PC-9 (cell line): Measurements from ENCODE around the gene PTPRD. TPM values are rescaled to one million over a fixed set of nuclear protein-coding genes. Genes with fewer than 3 reads are reported as not detected.

Experiments
- BruUV-seq: library from RNA; stranded (reverse); fragments of 400-500 nt; replicated peaks from 2 replicates; lab custom pipeline; 2021; lab: Mats Ljungman, UMichigan
- CTCF ChIA-PET: fragments of 300-600 bp; sonication (Branson Sonifier 250); formaldehyde crosslinking; loops from one replicate; lab custom pipeline; 2022; ENCODE audit warnings: antibody characterized with exemption; lab: Charles Lee
- POLR2A ChIA-PET: fragments of 300-600 bp; sonication (Branson Sonifier 250); formaldehyde crosslinking; loops from one replicate; lab custom pipeline; 2022; ENCODE audit warnings: antibody characterized with exemption; ENCODE audit not compliant: unreplicated experiment; lab: Charles Lee
- DNase-seq, 2 experiments: peaks; one replicate each; pipeline versions ENCODE4 v3.0.0 to v3.0.0-alpha.2; 2015 to 2022; ENCODE audit warnings: mixed read lengths in 1 of 2
- H2AFZ ChIP-seq: fragments of 200-600 bp; sonication (generic); 2 replicates; pipeline ENCODE4 v1.8.1; 2017; ENCODE audit warnings: antibody characterized with exemption
- H3F3A ChIP-seq: fragments of 200-600 bp; sonication (generic); 2 replicates; pipeline ENCODE4 v1.8.1; 2017; ENCODE audit warnings: antibody characterized with exemption, mild to moderate bottlenecking, low read depth; ENCODE audit not compliant: insufficient read depth
- H3K27ac ChIP-seq: fragments of 200-600 bp; sonication (generic); 2 replicates; pipeline ENCODE4 v1.6.1; 2016; ENCODE audit warnings: mixed run types
- H3K27me3 ChIP-seq: fragments of 200-600 bp; sonication (generic); 2 replicates; pipeline ENCODE4 v1.6.1; 2016; ENCODE audit warnings: low read depth, mixed run types; ENCODE audit not compliant: insufficient read depth
- H3K36me3 ChIP-seq: fragments of 200-600 bp; sonication (generic); 2 replicates; pipeline ENCODE4 v1.6.1; 2016; ENCODE audit warnings: low read depth, mixed run types
- H3K4me1 ChIP-seq: fragments of 200-600 bp; sonication (generic); replicated peaks from 2 replicates; pipeline ENCODE4 v1.6.1; 2016; ENCODE audit warnings: mixed run types; ENCODE audit not compliant: insufficient read depth
- H3K4me2 ChIP-seq: fragments of 200-600 bp; sonication (generic); 2 replicates; pipeline ENCODE4 v1.6.1; 2017; ENCODE audit warnings: mixed run types
- H3K4me3 ChIP-seq: fragments of 200-600 bp; sonication (generic); 2 replicates; pipeline ENCODE4 v1.6.1; 2016; ENCODE audit warnings: mixed run types
- H3K79me2 ChIP-seq: fragments of 200-600 bp; sonication (generic); 2 replicates; pipeline ENCODE4 v1.6.1; 2017; ENCODE audit warnings: low read depth, mixed run types
- H3K9me2 ChIP-seq: fragments of 200-600 bp; sonication (generic); 2 replicates; pipeline ENCODE4 v1.8.1; 2017; ENCODE audit warnings: mild to moderate bottlenecking; ENCODE audit not compliant: insufficient read depth
- H3K9me3 ChIP-seq: fragments of 200-600 bp; sonication (generic); 2 replicates; pipeline ENCODE4 v1.8.1; 2016; ENCODE audit warnings: low read depth; ENCODE audit not compliant: insufficient read depth
- H4K20me1 ChIP-seq: fragments of 200-600 bp; sonication (generic); 2 replicates; pipeline ENCODE4 v1.8.1; 2017; ENCODE audit not compliant: insufficient read depth
- EZH2 ChIP-seq: fragments of 200-600 bp; sonication (generic); IDR thresholded peaks from 2 replicates; pipeline ENCODE4 v1.8.0; 2017; ENCODE audit warnings: antibody characterized with exemption, low read depth
- intact Hi-C: fragments of 100-400 bp; cut with micrococcal nuclease; formaldehyde crosslinking; loops from one replicate; pipeline ENCODE4 v1.10.0; 2022; ENCODE audit not compliant: unreplicated experiment
- total RNA-seq: library from RNA; stranded (reverse); gene quantifications from 2 replicates; pipeline ENCODE4 v1.2.3, GENCODE V29; 2021
- TF ChIP-seq, protein P1 (sequence below): fragments of 200-600 bp; sonication (generic); conservative IDR thresholded peaks from 2 replicates; pipeline ENCODE4 v1.6.1; 2017; ENCODE audit warnings: mixed run types, antibody characterized with exemption, mild to moderate bottlenecking, moderate library complexity

The PTPRD gene
- total RNA-seq, 1 experiment from 2014 or later, result not detected

- H3K4me1 ChIP-seq, result no peaks in the 10 kb centered on the region
- H3F3A ChIP-seq, result no peaks in the 10 kb centered on the region
- BruUV-seq, result no TSS peak
- H3K27me3 ChIP-seq, result no peaks in the 10 kb centered on the region
- H3K9me2 ChIP-seq, result no peaks in the 10 kb centered on the region
- intact Hi-C loops, result no loop called here
- no peak overlapping the region for H3K4me3 ChIP-seq
- TF ChIP-seq, protein P1, sequence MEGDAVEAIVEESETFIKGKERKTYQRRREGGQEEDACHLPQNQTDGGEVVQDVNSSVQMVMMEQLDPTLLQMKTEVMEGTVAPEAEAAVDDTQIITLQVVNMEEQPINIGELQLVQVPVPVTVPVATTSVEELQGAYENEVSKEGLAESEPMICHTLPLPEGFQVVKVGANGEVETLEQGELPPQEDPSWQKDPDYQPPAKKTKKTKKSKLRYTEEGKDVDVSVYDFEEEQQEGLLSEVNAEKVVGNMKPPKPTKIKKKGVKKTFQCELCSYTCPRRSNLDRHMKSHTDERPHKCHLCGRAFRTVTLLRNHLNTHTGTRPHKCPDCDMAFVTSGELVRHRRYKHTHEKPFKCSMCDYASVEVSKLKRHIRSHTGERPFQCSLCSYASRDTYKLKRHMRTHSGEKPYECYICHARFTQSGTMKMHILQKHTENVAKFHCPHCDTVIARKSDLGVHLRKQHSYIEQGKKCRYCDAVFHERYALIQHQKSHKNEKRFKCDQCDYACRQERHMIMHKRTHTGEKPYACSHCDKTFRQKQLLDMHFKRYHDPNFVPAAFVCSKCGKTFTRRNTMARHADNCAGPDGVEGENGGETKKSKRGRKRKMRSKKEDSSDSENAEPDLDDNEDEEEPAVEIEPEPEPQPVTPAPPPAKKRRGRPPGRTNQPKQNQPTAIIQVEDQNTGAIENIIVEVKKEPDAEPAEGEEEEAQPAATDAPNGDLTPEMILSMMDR, result no peak
- no peak overlapping the region for H3K4me2 ChIP-seq
- no peak overlapping the region for H3K27ac ChIP-seq
- H3K79me2 ChIP-seq, result no peaks in the 10 kb centered on the region
- H3K36me3 ChIP-seq, result no peaks in the 10 kb centered on the region
- ChIA-PET POLR2A (no interaction called here), CTCF (no interaction called here)
- no peak for DNase-seq
- no peaks in the 10 kb centered on the region for H3K9me3 ChIP-seq
- H4K20me1 ChIP-seq, result no peaks in the 10 kb centered on the region
- no peak overlapping the region for H2AFZ ChIP-seq
These were observed 78.0 kb downstream of the PTPRD start for GRCh38 chr9:10534850-10535249.

DNA sequence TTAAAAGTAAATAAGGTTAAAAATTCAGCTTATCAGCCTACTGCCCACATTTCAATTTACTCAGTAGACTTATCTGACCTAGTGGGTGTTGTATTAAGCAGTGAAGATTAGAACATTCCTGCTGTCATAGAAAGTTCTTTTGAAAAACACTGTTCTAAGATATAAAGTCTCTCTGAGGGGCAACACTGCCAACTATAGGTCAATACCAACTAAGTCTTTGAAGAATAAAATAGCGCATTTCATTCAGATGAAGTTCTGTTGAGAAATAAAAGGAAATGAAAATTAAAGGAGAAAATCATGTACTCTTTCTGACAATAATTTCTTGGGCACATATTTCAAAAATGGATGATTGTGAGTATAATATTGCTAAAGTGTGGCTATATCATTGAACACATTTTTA lies 86.8 kb downstream of the PTPRD start:
- ChIA-PET CTCF (no interaction called here), POLR2A (no interaction called here)
- intact Hi-C loops, result no loop called here
- Histone ChIP-seq H3K27me3 (no peaks in the 10 kb centered on the region), H3K4me2 (no peak overlapping the region), H3K79me2 (no peaks in the 10 kb centered on the region), H3K9me3 (no peaks in the 10 kb centered on the region), H2AFZ (no peak overlapping the region), H4K20me1 (no peaks in the 10 kb centered on the region), H3K36me3 (no peaks in the 10 kb centered on the region), H3K27ac (no peak overlapping the region), H3K4me1 (no peaks in the 10 kb centered on the region), H3F3A (no peaks in the 10 kb centered on the region), H3K4me3 (no peak overlapping the region), H3K9me2 (no peaks in the 10 kb centered on the region)
- TF ChIP-seq EZH2, result no peak
- TF ChIP-seq, protein P1, result no peak
- no TSS peak for BruUV-seq
- no peak for DNase-seq

GRCh38 chr9:10523164-10523563 lies 89.6 kb downstream of the PTPRD start:
- H3K27ac ChIP-seq, result no peak overlapping the region
- ChIA-PET CTCF (no interaction called here), POLR2A (no interaction called here)
- BruUV-seq, result no TSS peak
- no peaks in the 10 kb centered on the region for H3K4me1 ChIP-seq
- no peaks in the 10 kb centered on the region for H3K36me3 ChIP-seq
- no peaks in the 10 kb centered on the region for H3K27me3 ChIP-seq
- no peak overlapping the region for H2AFZ ChIP-seq
- H3K9me2 ChIP-seq, result no peaks in the 10 kb centered on the region
- intact Hi-C loops, result no loop called here
- no peaks in the 10 kb centered on the region for H3K79me2 ChIP-seq
- H4K20me1 ChIP-seq, result no peaks in the 10 kb centered on the region
- no peak overlapping the region for H3K4me3 ChIP-seq
- no peaks in the 10 kb centered on the region for H3F3A ChIP-seq
- no peak for TF ChIP-seq EZH2
- TF ChIP-seq, protein P1, result no peak
- H3K9me3 ChIP-seq, result no peaks in the 10 kb centered on the region
- no peak overlapping the region for H3K4me2 ChIP-seq
- DNase-seq, result no peak
